Keratinocyte (primary cell): Measurements from ENCODE around the gene TRPM6. TPM values are rescaled to one million over a fixed set of nuclear protein-coding genes. Genes with fewer than 3 reads are reported as not detected.

Experiments used
- DNase-seq: peaks from one replicate; pipeline ENCODE4 v3.0.0-alpha.2; 2011; ENCODE audit warnings: low read depth, missing footprints, low spot score
- FAIRE-seq: peaks from 2 replicates; lab custom pipeline; 2011; peaks lifted over from hg19 to GRCh38; lab: Jason Lieb, UNC
- H2AFZ ChIP-seq: 2 replicates; pipeline ENCODE4 v1.6.0; 2012; ENCODE audit warnings: low read length, control low read depth, inconsistent platforms; ENCODE audit not compliant: control insufficient read depth
- H3K27ac ChIP-seq: 2 replicates; pipeline ENCODE4 v1.5.1; 2011; ENCODE audit warnings: low read length; ENCODE audit not compliant: control insufficient read depth, insufficient read depth
- H3K27me3 ChIP-seq: 3 replicates; pipeline ENCODE4 v1.6.0; 2011; ENCODE audit warnings: low read length; ENCODE audit not compliant: control insufficient read depth, insufficient read depth; ENCODE audit errors: extremely low read depth
- H3K36me3 ChIP-seq, 2 experiments: 2 replicates in 1 of 2; 3 replicates in 1 of 2; pipeline ENCODE4 v1.5.1; 2011; ENCODE audit warnings: low read length in 2 of 2, mild to moderate bottlenecking in 1 of 2; ENCODE audit not compliant: control insufficient read depth in 2 of 2, insufficient read depth in 2 of 2; ENCODE audit errors: extremely low read depth in 1 of 2
- H3K4me1 ChIP-seq: 3 replicates; pipeline ENCODE4 v1.5.1; 2011; ENCODE audit warnings: low read length; ENCODE audit not compliant: control insufficient read depth, insufficient read depth; ENCODE audit errors: extremely low read depth
- H3K4me2 ChIP-seq: 3 replicates; pipeline ENCODE4 v1.6.0; 2011; ENCODE audit warnings: low read depth, low read length; ENCODE audit not compliant: control insufficient read depth, insufficient read depth; ENCODE audit errors: extremely low read depth
- H3K4me3 ChIP-seq, 3 experiments: fragments of 200-600 bp in 1 of 3; sonication (generic) in 1 of 3; 2 replicates in 2 of 3; 3 replicates in 1 of 3; pipeline ENCODE4 v1.5.1; 2011 to 2016; ENCODE audit warnings: low read length in 3 of 3, mild to moderate bottlenecking in 3 of 3, control low read depth in 2 of 3, inconsistent platforms in 1 of 3, low read depth in 1 of 3, mixed read lengths in 1 of 3, mixed run types in 1 of 3, moderate library complexity in 1 of 3; ENCODE audit not compliant: control insufficient read depth in 2 of 3, insufficient read depth in 2 of 3; ENCODE audit errors: extremely low read depth in 1 of 3
- H3K79me2 ChIP-seq: 2 replicates; pipeline ENCODE4 v1.6.0; 2012; ENCODE audit warnings: low read length; ENCODE audit not compliant: control insufficient read depth, insufficient read depth
- H3K9ac ChIP-seq: 3 replicates; pipeline ENCODE4 v1.6.0; 2011; ENCODE audit warnings: low read length; ENCODE audit not compliant: control insufficient read depth, insufficient read depth; ENCODE audit errors: extremely low read depth
- H3K9me1 ChIP-seq: 3 replicates; pipeline ENCODE4 v1.6.0; 2011; ENCODE audit warnings: low read length; ENCODE audit not compliant: control insufficient read depth, insufficient read depth; ENCODE audit errors: extremely low read depth
- H3K9me3 ChIP-seq: 2 replicates; pipeline ENCODE4 v1.5.1; 2012; ENCODE audit warnings: low read depth, low read length; ENCODE audit not compliant: control insufficient read depth
- H4K20me1 ChIP-seq: 3 replicates; pipeline ENCODE4 v1.6.0; 2011; ENCODE audit warnings: low read length; ENCODE audit not compliant: control insufficient read depth, insufficient read depth; ENCODE audit errors: extremely low read depth
- CTCF ChIP-seq, 3 experiments: IDR thresholded peaks in 1 of 3; conservative IDR thresholded peaks in 1 of 3; optimal IDR thresholded peaks in 1 of 3; 2 replicates in 2 of 3; 3 replicates in 1 of 3; pipeline versions ENCODE3 to v1.5.1; 2011; ENCODE audit warnings: low read length in 3 of 3, mild to moderate bottlenecking in 3 of 3, moderate library complexity in 2 of 3, control low read depth in 1 of 3, inconsistent platforms in 1 of 3; ENCODE audit not compliant: insufficient read depth in 2 of 3; ENCODE audit errors: extremely low read depth in 1 of 3
- EZH2 ChIP-seq: IDR thresholded peaks from one replicate; pipeline ENCODE4 v1.6.1; 2012; ENCODE audit warnings: inconsistent platforms, mild to moderate bottlenecking, low read length, moderate library complexity
- dilution Hi-C: fragments of 300-500 bp; cut with MboI; formaldehyde crosslinking; loops from one replicate; pipeline ENCODE4 v1.7.0; 2020; ENCODE audit warnings: low sequenced_read_pairs; ENCODE audit not compliant: extremely low pct_ligation_motif_present
- polyA plus RNA-seq, 5 experiments: library from polyadenylated mRNA; depleted of rRNA in 3 of 5; stranded (reverse) in 3 of 5; stranded (forward) in 1 of 5; unstranded in 1 of 5; fragments of >200 nt; gene quantifications; 1 replicate in 1 of 5; 2 replicates in 3 of 5; 3 replicates in 1 of 5; pipeline versions ENCODE4 v1.2.1 to v1.2.3, GENCODE V29; 2011 to 2012; ENCODE audit warnings: missing spikeins in 2 of 5, low read depth in 1 of 5, low replicate concordance in 1 of 5

Gene TRPM6
- polyA plus RNA-seq, 1 donor (not counting 4 experiments of a cell fraction or from before 2014, with no cell fraction given), result 0.18 TPM

DNA sequence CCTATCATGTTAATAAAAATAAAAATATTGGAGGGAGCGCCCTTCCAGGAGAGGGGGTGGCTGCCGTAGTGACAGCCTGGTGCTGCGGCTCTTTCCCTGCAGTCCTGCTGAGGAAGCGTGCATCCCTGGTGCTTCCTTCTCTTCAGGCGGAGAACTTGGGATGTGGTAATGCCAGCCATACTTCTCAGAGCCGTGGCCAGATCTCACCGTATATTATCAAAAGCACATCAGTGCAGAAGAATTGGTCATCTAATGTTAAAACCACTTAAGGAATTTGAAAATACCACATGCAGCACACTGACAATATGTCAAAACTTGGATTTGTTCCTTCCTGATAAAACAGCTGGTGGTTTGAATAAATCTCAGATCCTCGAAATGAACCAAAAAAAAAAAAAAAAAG is 47.3 kb upstream of the TRPM6 start:
- dilution Hi-C loops, result no loop called here
- FAIRE-seq, result no peak
- no peaks in the 10 kb centered on the region for H3K36me3 ChIP-seq
- no peak overlapping the region for H2AFZ ChIP-seq
- no peak for TF ChIP-seq CTCF (optimal IDR thresholded peaks at IDR 0.05 in 1 of 3, IDR thresholded peaks at IDR 0.05 in 1 of 3, conservative IDR thresholded peaks at IDR 0.05 in 1 of 3; ENCODE audit: extremely low read depth in 1 of 3, insufficient read depth in 2 of 3, low read length in 3 of 3)
- no peak overlapping the region for H3K4me2 ChIP-seq
- no peaks in the 10 kb centered on the region for H3K79me2 ChIP-seq
- H4K20me1 ChIP-seq, result no peaks in the 10 kb centered on the region
- no peak overlapping the region for H3K27ac ChIP-seq
- no peak for DNase-seq
- H3K27me3 ChIP-seq, result no peaks in the 10 kb centered on the region
- no peak overlapping the region for H3K9ac ChIP-seq
- no peaks in the 10 kb centered on the region for H3K4me1 ChIP-seq
- H3K9me1 ChIP-seq, result no peaks in the 10 kb centered on the region
- H3K4me3 ChIP-seq, result no peak overlapping the region
- H3K9me3 ChIP-seq, result no peaks in the 10 kb centered on the region

- FAIRE-seq, result no peak
- no peak for DNase-seq
- Histone ChIP-seq H3K4me2 (no peak overlapping the region), H3K9ac (no peak overlapping the region), H3K4me3 (no peak overlapping the region), H3K9me3 (no peaks in the 10 kb centered on the region), H3K79me2 (no peaks in the 10 kb centered on the region), H3K36me3 (no peaks in the 10 kb centered on the region), H3K27me3 (no peaks in the 10 kb centered on the region), H3K9me1 (no peaks in the 10 kb centered on the region), H4K20me1 (no peaks in the 10 kb centered on the region), H2AFZ (no peak overlapping the region), H3K4me1 (no peaks in the 10 kb centered on the region), H3K27ac (no peak overlapping the region)
- TF ChIP-seq CTCF (optimal IDR thresholded peaks at IDR 0.05 in 1 of 3, IDR thresholded peaks at IDR 0.05 in 1 of 3, conservative IDR thresholded peaks at IDR 0.05 in 1 of 3; ENCODE audit: extremely low read depth in 1 of 3, insufficient read depth in 2 of 3, low read length in 3 of 3), result no peak
- no peak for TF ChIP-seq EZH2
- dilution Hi-C loops, result no loop called here
Observed at GRCh38 chr9:74921737-74922136, 34.0 kb upstream of the TRPM6 start.
